SK-N-MC (cell line): Measurements from ENCODE around the gene HLA-E.

ENCODE experiments used
- EZH2 ChIP-seq: fragments of 200-600 bp; sonication (generic); IDR thresholded peaks from one replicate; pipeline ENCODE4 v1.6.1; 2017; ENCODE audit warnings: antibody characterized with exemption
- FOXP2 ChIP-seq: optimal IDR thresholded peaks from 2 replicates; pipeline ENCODE3; 2011; ENCODE audit warnings: mild to moderate bottlenecking, moderate library complexity; ENCODE audit not compliant: insufficient read depth; ENCODE audit errors: extremely low read length, control extremely low read depth
- POLR2AphosphoS5 ChIP-seq: IDR thresholded peaks from 2 replicates; pipeline ENCODE4 v1.6.1; 2012; ENCODE audit warnings: mild to moderate bottlenecking, low read depth, low read length, borderline replicate concordance

GRCh38 chr6:30490026-30490876, 942 bp downstream of the HLA-E start:
- TF ChIP-seq POLR2AphosphoS5 = no peak
- TF ChIP-seq EZH2 = no peak
- TF ChIP-seq FOXP2 = no peak
